HCT116 (cell line): ENCODE results near the gene SPAG5. TPM values are rescaled to one million over a fixed set of nuclear protein-coding genes. Genes with fewer than 3 reads are reported as not detected.

Experiments used
- ATAC-seq: fragments of 200-7000 bp; cut with Tn5 transposase; 2 replicates; pipeline ENCODE4 v1.9.1; 2020; ENCODE audit warnings: mild to moderate bottlenecking, moderate library complexity
- BruUV-seq: library from RNA; stranded (reverse); fragments of 400-500 nt; replicated peaks from 2 replicates; lab custom pipeline; 2021; lab: Mats Ljungman, UMichigan
- CTCF ChIA-PET: fragments of 300-600 bp; sonication (Branson Sonifier 250); formaldehyde crosslinking; loops from one replicate; lab custom pipeline; 2021; ENCODE audit warnings: antibody characterized with exemption; lab: Charles Lee
- POLR2A ChIA-PET: fragments of 300-600, 350-600 bp; sonication (Branson Sonifier 250); formaldehyde crosslinking; loops from one replicate; lab custom pipeline; 2021; ENCODE audit warnings: antibody characterized with exemption; lab: Charles Lee
- RAD21 ChIA-PET, 2 experiments: fragments of 300-600 bp; sonication (Branson Sonifier 250); formaldehyde crosslinking; loops; one replicate each; lab custom pipeline; 2023; ENCODE audit warnings: low total read pairs in 2 of 2; ENCODE audit not compliant: uncharacterized antibody in 2 of 2, unreplicated experiment in 2 of 2, low non-redundant PET in 1 of 2; lab: Charles Lee
- DNase-seq: peaks from one replicate; pipeline ENCODE4 v3.0.0-alpha.2; 2010; ENCODE audit warnings: low read depth, low spot score
- H2AFZ ChIP-seq: fragments of 200-600 bp; shearing (Covaris generic), sonication (generic); 2 replicates; pipeline ENCODE4 v1.6.1; 2017; ENCODE audit warnings: low read depth, mixed run types, mixed read lengths, antibody characterized with exemption, low read length; ENCODE audit not compliant: poor library complexity, severe bottlenecking
- H3K27ac ChIP-seq: 2 replicates; pipeline ENCODE4 v1.5.1; 2012; ENCODE audit warnings: low read depth, low read length
- H3K27me3 ChIP-seq: fragments of 200-600 bp; sonication (generic); 2 replicates; pipeline ENCODE4 v1.6.1; 2016; ENCODE audit warnings: mixed run types, low read length, mixed read lengths; ENCODE audit not compliant: insufficient read depth
- H3K36me3 ChIP-seq, 2 experiments: fragments of 200-500 bp in 1 of 2; fragments of 200-600 bp in 1 of 2; sonication (Bioruptor generic) in 1 of 2; sonication (generic) in 1 of 2; 2 replicates each; pipeline versions ENCODE4 v1.5.1 to v1.6.1; 2014 to 2016; ENCODE audit warnings: low read length in 2 of 2, inconsistent platforms in 1 of 2, mixed read lengths in 1 of 2, mixed run types in 1 of 2; ENCODE audit not compliant: insufficient read depth in 2 of 2, control insufficient read depth in 1 of 2
- H3K4me1 ChIP-seq, 2 experiments: fragments of 200-600 bp in 1 of 2; sonication (generic) in 1 of 2; 2 replicates each; pipeline versions ENCODE4 v1.5.1 to v1.6.1; 2012 to 2017; ENCODE audit warnings: low read length in 2 of 2, inconsistent platforms in 1 of 2, mild to moderate bottlenecking in 1 of 2, mixed read lengths in 1 of 2, mixed run types in 1 of 2, moderate library complexity in 1 of 2; ENCODE audit not compliant: insufficient read depth in 2 of 2, control insufficient read depth in 1 of 2
- H3K4me2 ChIP-seq: fragments of 200-600 bp; sonication (generic); 2 replicates; pipeline ENCODE4 v1.6.1; 2017; ENCODE audit warnings: mixed run types, low read length, mixed read lengths
- H3K4me3 ChIP-seq, 2 experiments: fragments of 200-600 bp in 1 of 2; sonication (generic) in 1 of 2; replicated peaks in 1 of 2; 2 replicates each; pipeline ENCODE4 v1.5.1; 2011 to 2016; ENCODE audit warnings: low read length in 2 of 2, control low read depth in 1 of 2, low read depth in 1 of 2, mild to moderate bottlenecking in 1 of 2, mixed read lengths in 1 of 2, mixed run types in 1 of 2
- H3K79me2 ChIP-seq: fragments of 200-600 bp; sonication (generic); 2 replicates; pipeline ENCODE4 v1.6.1; 2017; ENCODE audit warnings: mild to moderate bottlenecking, mixed run types, low read length, moderate library complexity, mixed read lengths; ENCODE audit not compliant: insufficient read depth
- H3K9ac ChIP-seq: fragments of 200-600 bp; sonication (generic); 2 replicates; pipeline ENCODE4 v1.6.1; 2016; ENCODE audit warnings: low read length, mixed read lengths
- H3K9me2 ChIP-seq: fragments of 200-600 bp; sonication (generic), shearing (Covaris generic); 2 replicates; pipeline ENCODE4 v1.6.1; 2017; ENCODE audit warnings: mixed run types, mild to moderate bottlenecking, moderate library complexity; ENCODE audit not compliant: insufficient read depth
- H3K9me3 ChIP-seq, 2 experiments: fragments of 200-500 bp in 1 of 2; fragments of 200-600 bp in 1 of 2; sonication (Bioruptor generic) in 1 of 2; sonication (generic) in 1 of 2; 2 replicates each; pipeline ENCODE4 v1.6.1; 2014 to 2017; ENCODE audit warnings: low read length in 2 of 2, mixed read lengths in 2 of 2, inconsistent platforms in 1 of 2, low read depth in 1 of 2, mild to moderate bottlenecking in 1 of 2, mixed run types in 1 of 2, moderate library complexity in 1 of 2; ENCODE audit not compliant: control insufficient read depth in 1 of 2, insufficient read depth in 1 of 2
- H4K20me1 ChIP-seq: fragments of 200-600 bp; sonication (generic), shearing (Covaris generic); 2 replicates; pipeline ENCODE4 v1.6.1; 2017; ENCODE audit warnings: mixed run types, mild to moderate bottlenecking, moderate library complexity; ENCODE audit not compliant: insufficient read depth
- EGR1 ChIP-seq: IDR thresholded peaks from 2 replicates; pipeline ENCODE4 v1.6.1; 2012; ENCODE audit warnings: low read depth
- ELF1 ChIP-seq: IDR thresholded peaks from 2 replicates; pipeline ENCODE4 v1.6.1; 2012; ENCODE audit warnings: low read depth, borderline replicate concordance
- EZH2 ChIP-seq: fragments of 200-600 bp; sonication (generic); IDR thresholded peaks from 2 replicates; pipeline ENCODE4 v1.6.1; 2017; ENCODE audit warnings: antibody characterized with exemption, mixed run types
- EZH2phosphoT487 ChIP-seq: fragments of 200-600 bp; IDR thresholded peaks from 2 replicates; pipeline ENCODE4 v1.6.1; 2018; ENCODE audit warnings: antibody characterized with exemption, borderline replicate concordance
- RAD21 ChIP-seq: IDR thresholded peaks from 2 replicates; pipeline ENCODE4 v1.6.1; 2012; ENCODE audit warnings: low read depth, mild to moderate bottlenecking
- SRF ChIP-seq: IDR thresholded peaks from 2 replicates; pipeline ENCODE4 v1.6.1; 2012; ENCODE audit warnings: low read depth
- TCF7L2 ChIP-seq: IDR thresholded peaks from 2 replicates; pipeline ENCODE4 v1.7.0; 2011; ENCODE audit warnings: borderline replicate concordance, inconsistent platforms; ENCODE audit not compliant: insufficient read depth, insufficient read length; ENCODE audit errors: extremely low read depth
- ZFX ChIP-seq: fragments of 450-650 bp; IDR thresholded peaks from 2 replicates; pipeline ENCODE4 v1.6.1; 2017
- ZNF274 ChIP-seq: fragments of 200-500 bp; sonication (Bioruptor generic); IDR thresholded peaks from 2 replicates; pipeline ENCODE4 v1.6.1; 2014; ENCODE audit warnings: mild to moderate bottlenecking, low read depth, low read length, inconsistent platforms
- intact Hi-C: fragments of 100-400 bp; cut with micrococcal nuclease; formaldehyde crosslinking; loops from 2 replicates; pipeline ENCODE4 v1.10.0; 2022
- total RNA-seq: library from RNA; stranded (reverse); gene quantifications from one replicate; pipeline ENCODE4 v1.2.1, GENCODE V29; 2021; ENCODE audit not compliant: unreplicated experiment
- TF ChIP-seq, protein P1 (sequence below), 3 experiments: fragments of 200-600 bp in 1 of 3; sonication (generic) in 1 of 3; IDR thresholded peaks in 2 of 3; conservative IDR thresholded peaks in 1 of 3; 2 replicates each; pipeline ENCODE4 v1.5.1; 2012 to 2017; ENCODE audit warnings: low read depth in 2 of 3, low read length in 2 of 3, antibody characterized with exemption in 1 of 3, borderline replicate concordance in 1 of 3, control low read depth in 1 of 3, mild to moderate bottlenecking in 1 of 3, mixed read lengths in 1 of 3, mixed run types in 1 of 3, moderate library complexity in 1 of 3; ENCODE audit not compliant: insufficient read depth in 1 of 3
- TF ChIP-seq, protein P2 (sequence below): IDR thresholded peaks from 2 replicates; pipeline ENCODE4 v1.6.1; 2012
- TF ChIP-seq, protein P3 (sequence below): IDR thresholded peaks from 2 replicates; pipeline ENCODE4 v1.6.1; 2011; ENCODE audit warnings: mild to moderate bottlenecking, low read length, moderate library complexity; ENCODE audit not compliant: insufficient replicate concordance; ENCODE audit errors: extremely low read depth

The SPAG5 gene
- total RNA-seq, 1 experiment from 2014 or later: 94.9 TPM

DNA sequence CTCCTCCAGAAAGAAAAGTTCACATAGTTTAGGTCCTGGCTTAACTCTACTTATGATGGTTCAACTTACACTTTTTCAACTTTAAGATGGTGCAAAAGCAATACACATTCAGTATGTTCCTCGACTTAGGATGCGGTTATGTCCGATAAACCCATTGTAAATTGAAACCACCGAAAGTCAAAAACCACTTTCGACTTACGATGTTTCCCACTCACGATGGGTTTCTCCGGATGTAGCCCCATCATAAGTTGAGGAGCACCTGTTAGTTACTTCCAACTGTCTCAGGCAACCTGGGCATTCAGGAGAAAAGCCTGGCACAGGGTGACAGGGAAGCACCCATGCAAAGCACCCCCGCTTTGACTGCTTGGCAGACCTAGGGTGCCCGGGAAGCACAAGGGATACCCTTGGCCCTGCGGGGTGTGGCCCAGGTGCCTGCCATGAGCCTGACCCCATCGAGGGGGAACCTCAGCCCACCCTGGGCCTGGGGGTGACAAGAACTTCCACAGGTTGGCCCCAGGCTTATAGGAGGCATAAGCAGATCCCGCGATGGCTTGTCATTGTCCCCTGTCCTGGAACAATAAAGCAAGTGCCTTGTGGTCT lies 60.4 kb downstream of the SPAG5 start (continued):
- TF ChIP-seq, protein P1, sequence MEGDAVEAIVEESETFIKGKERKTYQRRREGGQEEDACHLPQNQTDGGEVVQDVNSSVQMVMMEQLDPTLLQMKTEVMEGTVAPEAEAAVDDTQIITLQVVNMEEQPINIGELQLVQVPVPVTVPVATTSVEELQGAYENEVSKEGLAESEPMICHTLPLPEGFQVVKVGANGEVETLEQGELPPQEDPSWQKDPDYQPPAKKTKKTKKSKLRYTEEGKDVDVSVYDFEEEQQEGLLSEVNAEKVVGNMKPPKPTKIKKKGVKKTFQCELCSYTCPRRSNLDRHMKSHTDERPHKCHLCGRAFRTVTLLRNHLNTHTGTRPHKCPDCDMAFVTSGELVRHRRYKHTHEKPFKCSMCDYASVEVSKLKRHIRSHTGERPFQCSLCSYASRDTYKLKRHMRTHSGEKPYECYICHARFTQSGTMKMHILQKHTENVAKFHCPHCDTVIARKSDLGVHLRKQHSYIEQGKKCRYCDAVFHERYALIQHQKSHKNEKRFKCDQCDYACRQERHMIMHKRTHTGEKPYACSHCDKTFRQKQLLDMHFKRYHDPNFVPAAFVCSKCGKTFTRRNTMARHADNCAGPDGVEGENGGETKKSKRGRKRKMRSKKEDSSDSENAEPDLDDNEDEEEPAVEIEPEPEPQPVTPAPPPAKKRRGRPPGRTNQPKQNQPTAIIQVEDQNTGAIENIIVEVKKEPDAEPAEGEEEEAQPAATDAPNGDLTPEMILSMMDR (IDR thresholded peaks at IDR 0.05 in 2 of 3, conservative IDR thresholded peaks at IDR 0.05 in 1 of 3; ENCODE audit: borderline replicate concordance in 1 of 3, insufficient read depth in 1 of 3, low read depth in 2 of 3, low read length in 2 of 3): no peak
- TF ChIP-seq EZH2phosphoT487 (no peak), EGR1 (no peak), TCF7L2 (no peak), RAD21 (no peak), EZH2 (no peak), ZFX (no peak), ZNF274 (no peak)
- TF ChIP-seq, protein P2, sequence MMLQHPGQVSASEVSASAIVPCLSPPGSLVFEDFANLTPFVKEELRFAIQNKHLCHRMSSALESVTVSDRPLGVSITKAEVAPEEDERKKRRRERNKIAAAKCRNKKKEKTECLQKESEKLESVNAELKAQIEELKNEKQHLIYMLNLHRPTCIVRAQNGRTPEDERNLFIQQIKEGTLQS: no peak

DNA sequence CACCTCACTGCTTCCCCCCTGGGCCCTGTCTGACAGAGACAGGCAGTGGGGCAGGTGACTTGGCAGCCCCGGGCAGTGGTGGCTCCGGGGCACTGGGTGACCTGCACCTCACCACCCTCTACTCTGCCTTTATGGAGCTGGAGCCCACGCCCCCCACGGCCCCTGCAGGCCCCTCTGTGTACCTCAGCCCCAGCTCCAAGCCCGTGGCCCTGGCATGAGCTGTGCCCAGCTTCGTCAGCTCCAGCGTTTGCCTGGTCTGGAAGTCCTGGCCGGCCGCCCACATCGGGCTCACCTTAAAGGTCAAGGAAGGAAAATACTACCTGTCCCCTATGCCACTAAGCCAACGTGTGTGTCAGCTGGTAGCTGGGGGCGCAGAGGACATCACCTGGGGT lies 61.6 kb downstream of the SPAG5 start:
- CTCF ChIA-PET: interaction anchor here (1.8 kb wide), 1 partner anchor 42 kb away, joined by 4 read pairs; no protein-coding TSS in a partner anchor
- no peak overlapping the region for H3K4me3 ChIP-seq

More for the DNA sequence above, 61.6 kb downstream of the SPAG5 start:
- BruUV-seq: no TSS peak
- Histone ChIP-seq H3K4me2 (no peak overlapping the region), H3K36me3 (no peaks in the 10 kb centered on the region), H4K20me1 (no peaks in the 10 kb centered on the region), H3K79me2 (no peaks in the 10 kb centered on the region), H3K9me2 (no peaks in the 10 kb centered on the region), H3K27me3 (no peaks in the 10 kb centered on the region), H2AFZ (no peak overlapping the region), H3K9me3 (no peaks in the 10 kb centered on the region), H3K27ac (no peak overlapping the region), H3K4me1 (no peaks in the 10 kb centered on the region; a peak in 1 of 4 replicates), H3K9ac (no peak overlapping the region)
- ATAC-seq (no peak), DNase-seq (no peak)
- ChIA-PET POLR2A (no interaction called here), RAD21 (no interaction called here)
- intact Hi-C loops: no loop called here
- TF ChIP-seq EZH2phosphoT487: no peak
- TF ChIP-seq, protein P3, sequence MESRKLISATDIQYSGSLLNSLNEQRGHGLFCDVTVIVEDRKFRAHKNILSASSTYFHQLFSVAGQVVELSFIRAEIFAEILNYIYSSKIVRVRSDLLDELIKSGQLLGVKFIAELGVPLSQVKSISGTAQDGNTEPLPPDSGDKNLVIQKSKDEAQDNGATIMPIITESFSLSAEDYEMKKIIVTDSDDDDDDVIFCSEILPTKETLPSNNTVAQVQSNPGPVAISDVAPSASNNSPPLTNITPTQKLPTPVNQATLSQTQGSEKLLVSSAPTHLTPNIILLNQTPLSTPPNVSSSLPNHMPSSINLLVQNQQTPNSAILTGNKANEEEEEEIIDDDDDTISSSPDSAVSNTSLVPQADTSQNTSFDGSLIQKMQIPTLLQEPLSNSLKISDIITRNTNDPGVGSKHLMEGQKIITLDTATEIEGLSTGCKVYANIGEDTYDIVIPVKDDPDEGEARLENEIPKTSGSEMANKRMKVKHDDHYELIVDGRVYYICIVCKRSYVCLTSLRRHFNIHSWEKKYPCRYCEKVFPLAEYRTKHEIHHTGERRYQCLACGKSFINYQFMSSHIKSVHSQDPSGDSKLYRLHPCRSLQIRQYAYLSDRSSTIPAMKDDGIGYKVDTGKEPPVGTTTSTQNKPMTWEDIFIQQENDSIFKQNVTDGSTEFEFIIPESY: no peak
- no peak for TF ChIP-seq ELF1
- TF ChIP-seq RAD21: no peak
- TF ChIP-seq, protein P1 (IDR thresholded peaks at IDR 0.05 in 2 of 3, conservative IDR thresholded peaks at IDR 0.05 in 1 of 3; ENCODE audit: borderline replicate concordance in 1 of 3, insufficient read depth in 1 of 3, low read depth in 2 of 3, low read length in 2 of 3): no peak
- TF ChIP-seq SRF: no peak
